Kidney epithelial cell (primary cell): ENCODE measurements around the gene CCDC17. TPM values are rescaled to one million over a fixed set of nuclear protein-coding genes. Genes with fewer than 3 reads are reported as not detected.

Source experiments
- DNase-seq: peaks from one replicate; pipeline ENCODE4 v3.0.0-alpha.2; 2010; ENCODE audit warnings: low read depth
- H3K27me3 ChIP-seq: 2 replicates; pipeline ENCODE4 v1.6.0; 2011; ENCODE audit warnings: low read length; ENCODE audit not compliant: control insufficient read depth, insufficient read depth
- H3K36me3 ChIP-seq: 2 replicates; pipeline ENCODE4 v1.5.1; 2011; ENCODE audit warnings: low read length; ENCODE audit not compliant: control insufficient read depth, insufficient read depth
- H3K4me3 ChIP-seq: 2 replicates; pipeline ENCODE4 v1.5.1; 2011; ENCODE audit warnings: low read depth, mild to moderate bottlenecking, control low read depth, low read length
- CTCF ChIP-seq: IDR thresholded peaks from 2 replicates; pipeline ENCODE4 v1.5.1; 2011; ENCODE audit warnings: mild to moderate bottlenecking, moderate library complexity, low read length, control low read depth, inconsistent platforms; ENCODE audit not compliant: insufficient read depth, poor library complexity, severe bottlenecking
- total RNA-seq: library from RNA; depleted of rRNA; stranded (reverse); fragments of >200 nt; gene quantifications from 2 replicates; pipeline ENCODE4 v1.2.3, GENCODE V29; 2015

The CCDC17 gene
- total RNA-seq, 1 donor from 2014 or later: 0.33 TPM

GRCh38 chr1:45585110-45585426, 38.8 kb downstream of the CCDC17 start:
- Histone ChIP-seq H3K27me3 (no peaks in the 10 kb centered on the region), H3K4me3 (peak overlapping the region; percentile 78), H3K36me3 (no peaks in the 10 kb centered on the region)
- TF ChIP-seq CTCF: no peak
- DNase-seq: no peak

- H3K36me3 ChIP-seq: no peaks in the 10 kb centered on the region
- DNase-seq: no peak
- peak overlapping the region; percentile 78 for H3K4me3 ChIP-seq
- no peaks in the 10 kb centered on the region for H3K27me3 ChIP-seq
- no peak for TF ChIP-seq CTCF
These were observed 39.3 kb downstream of the CCDC17 start for GRCh38 chr1:45584351-45585109.

- Histone ChIP-seq H3K36me3 (no peaks in the 10 kb centered on the region), H3K27me3 (no peaks in the 10 kb centered on the region), H3K4me3 (peak within 1 kb of the TSS; percentile 78)
- no peak for DNase-seq
- peak; percentile 7 for TF ChIP-seq CTCF
These were observed 40.0 kb downstream of the CCDC17 start, which contains the start of gene NASP for GRCh38 chr1:45583666-45584350. Gene NASP, plus strand, starts transcription at chr1:45584041. Its CDS starts 106 bp downstream, at chr1:45584147.

- Histone ChIP-seq H3K36me3 (no peaks in the 10 kb centered on the region), H3K4me3 (peak overlapping the region; percentile 78), H3K27me3 (no peaks in the 10 kb centered on the region)
- peak; percentile 90 for DNase-seq
- TF ChIP-seq CTCF: no peak
These were observed 40.6 kb downstream of the CCDC17 start for GRCh38 chr1:45583264-45583665.

- no peak for DNase-seq
- no peaks in the 10 kb centered on the region for H3K27me3 ChIP-seq
- H3K4me3 ChIP-seq: no peak overlapping the region
- peaks cover 2% of the 10 kb centered on the region for H3K36me3 ChIP-seq
- TF ChIP-seq CTCF: no peak
These were observed 49.7 kb downstream of the CCDC17 start for GRCh38 chr1:45574105-45574626.
